Measurements from ENCODE around the gene NOX5. TPM values are rescaled to one million over a fixed set of nuclear protein-coding genes. Genes with fewer than 3 reads are reported as not detected.
A peak's percentile ranks its signal among the peaks of the same experiment; 100 is the strongest.

Gene NOX5
- total RNA-seq, 1 experiment from 2014 or later = not detected

DNA sequence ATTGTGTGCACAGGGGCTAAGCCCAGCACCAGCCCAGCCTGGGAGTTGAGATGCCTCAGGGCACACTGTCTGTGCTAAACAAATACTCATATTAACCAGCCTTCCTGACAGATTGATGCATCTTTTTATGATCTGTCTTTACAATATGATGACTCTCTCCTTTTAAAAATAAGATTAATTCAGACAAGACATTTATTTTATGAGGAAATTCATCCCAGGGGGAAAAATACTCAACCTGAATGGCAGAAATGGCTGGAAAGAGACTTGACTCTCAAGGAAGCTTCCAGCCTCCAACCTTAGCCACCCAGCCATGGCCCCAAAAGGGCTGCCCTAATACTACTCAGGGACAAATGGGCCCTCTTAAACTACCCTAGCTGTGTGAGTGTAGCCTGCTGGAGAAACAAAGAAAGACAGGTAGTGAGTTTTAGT lies 46.9 kb downstream of the NOX5 start:
- POLR2A ChIA-PET (ENCODE audit: low non-redundant PET) = no interaction called here
- DNase-seq (ENCODE audit: low spot score) = no peak

DNA sequence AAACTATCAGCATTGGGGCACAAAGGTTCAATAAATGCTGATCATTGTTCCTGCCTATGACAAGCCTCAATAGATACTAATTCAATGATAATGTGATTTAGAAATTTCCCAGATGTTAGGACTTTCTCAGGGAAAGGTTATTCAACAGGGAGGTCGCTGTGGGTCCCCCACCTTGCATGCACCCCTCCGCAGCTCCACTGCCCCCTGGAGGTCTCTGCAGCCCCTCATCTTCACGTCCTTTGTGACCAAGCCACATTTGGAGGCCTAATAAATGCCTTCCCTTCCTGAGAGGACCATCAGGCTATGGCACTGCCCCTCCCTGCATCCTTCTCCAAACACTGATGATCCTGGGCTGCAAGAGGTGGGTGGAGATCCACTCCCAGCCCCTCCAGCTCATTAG lies 50.2 kb downstream of the NOX5 start:
- no peak for DNase-seq (ENCODE audit: low spot score)
- H3K27me3 ChIP-seq (replicated peaks; ENCODE audit: insufficient read depth, low read depth, low read length, poor library complexity) = no peaks in the 10 kb centered on the region
- intact Hi-C loops (cut with micrococcal nuclease; ENCODE audit: unreplicated experiment) = no loop called here
- no peak overlapping the region for H3K27ac ChIP-seq (ENCODE audit: low read depth, low read length, poor library complexity, severe bottlenecking)
- no peaks in the 10 kb centered on the region for H3K36me3 ChIP-seq (ENCODE audit: insufficient read depth, low read length, poor library complexity, severe bottlenecking)
- H3K4me1 ChIP-seq (ENCODE audit: insufficient read depth, low read length, poor library complexity, severe bottlenecking) = peaks cover 36% of the 10 kb centered on the region
- H3K4me3 ChIP-seq (ENCODE audit: low read depth, low read length, poor library complexity, severe bottlenecking) = no peak overlapping the region
- ChIA-PET POLR2A (ENCODE audit: low non-redundant PET) (no interaction called here), CTCF (interaction anchor here (0.7 to 1.0 kb wide), 2 partner anchors 45 to 55 kb away, joined by 3 read pairs; no protein-coding TSS in a partner anchor)
- TF ChIP-seq EZH2 (IDR thresholded peaks at IDR 0.05; ENCODE audit: borderline replicate concordance, low read depth, low read length, poor library complexity, severe bottlenecking) (no peak), CTCF (conservative IDR thresholded peaks at IDR 0.05; ENCODE audit: low read depth, low read length) (peak; percentile 41; the same call in 1 of the 2 replicates)
- peaks cover 6% of the 10 kb centered on the region for H3K9me3 ChIP-seq (ENCODE audit: low read depth, low read length, poor library complexity, severe bottlenecking)
- BruUV-seq (replicated peaks) = no TSS peak

More for the DNA sequence above, 46.9 kb downstream of the NOX5 start:
- H3K27me3 ChIP-seq (replicated peaks; ENCODE audit: insufficient read depth, low read depth, low read length, poor library complexity) = no peaks in the 10 kb centered on the region
- TF ChIP-seq CTCF (conservative IDR thresholded peaks at IDR 0.05; ENCODE audit: low read depth, low read length) (no peak), EZH2 (IDR thresholded peaks at IDR 0.05; ENCODE audit: borderline replicate concordance, low read depth, low read length, poor library complexity, severe bottlenecking) (no peak)
- H3K4me3 ChIP-seq (ENCODE audit: low read depth, low read length, poor library complexity, severe bottlenecking) = no peak overlapping the region
- no TSS peak for BruUV-seq (replicated peaks)
- CTCF ChIA-PET = no interaction called here
- intact Hi-C loops (cut with micrococcal nuclease; ENCODE audit: unreplicated experiment) = no loop called here
- H3K27ac ChIP-seq (ENCODE audit: low read depth, low read length, poor library complexity, severe bottlenecking) = peak overlapping the region; percentile 20
- no peaks in the 10 kb centered on the region for H3K36me3 ChIP-seq (ENCODE audit: insufficient read depth, low read length, poor library complexity, severe bottlenecking)
- H3K9me3 ChIP-seq (ENCODE audit: low read depth, low read length, poor library complexity, severe bottlenecking) = no peaks in the 10 kb centered on the region
- peaks cover 26% of the 10 kb centered on the region for H3K4me1 ChIP-seq (ENCODE audit: insufficient read depth, low read length, poor library complexity, severe bottlenecking)

DNA sequence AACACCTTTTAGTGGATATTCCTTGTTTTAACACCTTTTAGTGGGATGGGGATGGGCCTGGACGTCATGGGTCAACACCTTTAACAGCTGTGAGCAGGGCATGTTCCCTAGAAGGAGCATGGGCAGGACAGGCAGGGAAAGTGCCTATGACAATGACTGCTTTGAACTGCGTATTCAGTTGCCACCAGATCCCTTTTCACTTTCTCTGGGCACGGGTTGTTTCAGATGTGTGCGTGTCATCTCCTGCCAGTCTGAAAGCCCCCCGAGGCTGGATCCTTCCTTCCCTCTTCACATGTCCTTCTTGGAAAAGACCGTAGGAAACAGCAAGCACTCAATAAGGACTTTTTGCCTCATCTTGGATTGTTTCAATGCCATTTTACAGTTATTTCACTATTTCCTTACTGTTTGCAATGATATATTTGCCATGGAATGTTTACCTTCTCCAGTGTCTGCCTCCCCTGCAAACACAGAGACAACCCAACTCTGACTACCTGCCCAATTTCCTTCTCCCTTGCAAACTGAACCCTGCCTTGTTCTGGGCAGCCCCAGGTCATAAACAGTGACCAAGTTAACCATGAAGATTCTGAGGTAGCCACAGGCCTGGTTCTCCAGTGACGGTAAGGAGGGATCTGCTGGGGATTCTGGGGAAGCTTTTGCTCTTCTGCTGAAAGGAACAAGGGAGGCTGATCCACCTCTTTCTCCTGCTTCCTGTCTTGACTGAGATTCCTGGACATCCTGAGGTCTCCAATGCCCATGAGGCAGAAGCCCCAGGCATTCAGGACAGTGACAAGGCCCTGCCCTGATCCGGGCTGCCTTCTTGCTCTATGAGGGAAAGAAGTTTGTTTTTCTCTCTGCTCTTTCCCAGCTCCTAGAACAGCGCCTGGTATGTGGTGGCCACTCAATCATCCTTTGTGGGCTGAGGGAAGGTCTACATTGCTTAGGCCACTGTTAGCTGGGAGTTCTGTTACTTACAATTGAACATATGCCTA lies 51.8 kb downstream of the NOX5 start:
- no peak overlapping the region for H3K4me3 ChIP-seq (ENCODE audit: low read depth, low read length, poor library complexity, severe bottlenecking)
- POLR2A ChIA-PET (ENCODE audit: low non-redundant PET) = interaction anchor here (1.2 kb wide), 1 partner anchor 15 kb away, joined by 4 read pairs; no protein-coding TSS in a partner anchor
- intact Hi-C loops (cut with micrococcal nuclease; ENCODE audit: unreplicated experiment) = no loop called here
- no peak for TF ChIP-seq CTCF (conservative IDR thresholded peaks at IDR 0.05; ENCODE audit: low read depth, low read length)
- no peak for TF ChIP-seq EZH2 (IDR thresholded peaks at IDR 0.05; ENCODE audit: borderline replicate concordance, low read depth, low read length, poor library complexity, severe bottlenecking)
- no peak for DNase-seq (ENCODE audit: low spot score)
- H3K9me3 ChIP-seq (ENCODE audit: low read depth, low read length, poor library complexity, severe bottlenecking) = peaks cover 6% of the 10 kb centered on the region
- CTCF ChIA-PET = no interaction called here
- peak overlapping the region; percentile 96 for H3K27ac ChIP-seq (ENCODE audit: low read depth, low read length, poor library complexity, severe bottlenecking)
- H3K27me3 ChIP-seq (replicated peaks; ENCODE audit: insufficient read depth, low read depth, low read length, poor library complexity) = no peaks in the 10 kb centered on the region
- BruUV-seq (replicated peaks) = no TSS peak
- no peaks in the 10 kb centered on the region for H3K36me3 ChIP-seq (ENCODE audit: insufficient read depth, low read length, poor library complexity, severe bottlenecking)
- H3K4me1 ChIP-seq (ENCODE audit: insufficient read depth, low read length, poor library complexity, severe bottlenecking) = peaks cover 36% of the 10 kb centered on the region
